Immature natural killer cell (primary cell): ENCODE data around the gene OR2AK2. TPM values are rescaled to one million over a fixed set of nuclear protein-coding genes. Genes with fewer than 3 reads are reported as not detected.
"Not testable (repeated sequence)": the region's sequence is repeated elsewhere in the genome, so short reads cannot be mapped to it uniquely, and the experiment has no call there.

ENCODE experiments used
- DNase-seq, 3 donors: peaks; one replicate each; pipeline ENCODE4 v3.0.0; 2022; ENCODE audit warnings: mixed read lengths in 1 of 3
- H3K27ac Mint-ChIP-seq, 6 donors: one replicate each; pipeline ENCODE4 v1.8.0; 2020; ENCODE audit warnings: mixed read lengths in 6 of 6, mild to moderate bottlenecking in 5 of 6, inconsistent platforms in 4 of 6, moderate library complexity in 3 of 6
- H3K27me3 Mint-ChIP-seq, 3 donors: one replicate each; pipeline ENCODE4 v1.8.0; 2020 to 2021; ENCODE audit warnings: low read depth in 3 of 3, mild to moderate bottlenecking in 3 of 3, mixed read lengths in 3 of 3, moderate library complexity in 3 of 3, inconsistent platforms in 1 of 3
- H3K36me3 Mint-ChIP-seq, 3 donors: one replicate each; pipeline ENCODE4 v1.8.0; 2020; ENCODE audit warnings: mixed read lengths in 3 of 3, inconsistent platforms in 2 of 3, mild to moderate bottlenecking in 2 of 3
- H3K4me1 Mint-ChIP-seq, 2 donors: one replicate each; pipeline ENCODE4 v1.8.0; 2020; ENCODE audit warnings: inconsistent platforms in 2 of 2, mild to moderate bottlenecking in 2 of 2, mixed read lengths in 2 of 2, moderate library complexity in 1 of 2
- H3K4me3 Mint-ChIP-seq, 5 donors: one replicate each; pipeline ENCODE4 v1.8.0; 2020; ENCODE audit warnings: mild to moderate bottlenecking in 5 of 5, mixed read lengths in 5 of 5, inconsistent platforms in 3 of 5, moderate library complexity in 3 of 5
- H3K9me3 Mint-ChIP-seq, 6 donors: one replicate each; pipeline ENCODE4 v1.8.0; 2020; ENCODE audit warnings: mild to moderate bottlenecking in 6 of 6, mixed read lengths in 6 of 6, inconsistent platforms in 4 of 6, moderate library complexity in 3 of 6
- polyA plus RNA-seq, 3 donors: library from polyadenylated mRNA; unstranded; fragments of 300-500 nt; fragmentation: Illumina TruSeq; gene quantifications; one replicate each; pipeline ENCODE4 v1.2.3, GENCODE V29; 2021

OR2AK2 gene
- not detected for polyA plus RNA-seq

GRCh38 chr1:247964933-247965332, at the start of gene OR2AK2:
Gene OR2AK2 (plus strand): TSS chr1:247965233. CDS start chr1:247965377, 144 bp downstream.
- no peak for DNase-seq
- Mint-ChIP-seq H3K4me3 (no peak within 1 kb of the TSS), H3K27me3 (peaks cover 0 to 1% (median 0%) of the 10 kb centered on the region in 3 donors), H3K27ac (no peak within 1 kb of the TSS), H3K36me3 (no peaks in the 10 kb centered on the region), H3K4me1 (peaks cover 3 to 8% of the 10 kb centered on the region in 2 donors), H3K9me3 (peaks cover 0 to 5% (median 0%) of the 10 kb centered on the region in 6 donors)

GRCh38 chr1:247919952-247920351, 45.1 kb upstream of the OR2AK2 start, which contains the start of gene OR2T8:
Gene OR2T8 (plus strand): TSS chr1:247920252. CDS start chr1:247921018, 766 bp downstream.
- Mint-ChIP-seq H3K36me3 (no peaks in the 10 kb centered on the region), H3K27ac (no peak within 1 kb of the TSS), H3K9me3 (no peaks in the 10 kb centered on the region), H3K4me3 (no peak within 1 kb of the TSS), H3K27me3 (peaks cover 0 to 2% (median under 1%) of the 10 kb centered on the region in 3 donors), H3K4me1 (no peaks in the 10 kb centered on the region)
- DNase-seq = no peak

GRCh38 chr1:247923941-247924340, 41.1 kb upstream of the OR2AK2 start:
- H3K27me3 Mint-ChIP-seq = peaks cover 0 to 2% (median 0%) of the 10 kb centered on the region in 3 donors
- no peaks in the 10 kb centered on the region for H3K9me3 Mint-ChIP-seq
- no peaks in the 10 kb centered on the region for H3K36me3 Mint-ChIP-seq
- DNase-seq = no peak
- no peak overlapping the region for H3K27ac Mint-ChIP-seq
- H3K4me1 Mint-ChIP-seq = no peaks in the 10 kb centered on the region
- no peak overlapping the region for H3K4me3 Mint-ChIP-seq

- Mint-ChIP-seq H3K4me1 (no peaks in the 10 kb centered on the region), H3K4me3 (no peak within 1 kb of the TSS), H3K27me3 (peaks cover 0 to 2% (median 0%) of the 10 kb centered on the region in 3 donors), H3K9me3 (peaks cover 0 to 5% (median 0%) of the 10 kb centered on the region in 6 donors), H3K36me3 (no peaks in the 10 kb centered on the region), H3K27ac (no peak within 1 kb of the TSS)
- DNase-seq = no peak
These were observed 40.2 kb upstream of the OR2AK2 start, which contains the start of gene OR2AJ1 for GRCh38 chr1:247924868-247925267. Gene OR2AJ1 (plus strand): TSS chr1:247924889. CDS start chr1:247933769, 8,880 bp downstream.

- H3K36me3 Mint-ChIP-seq = no peaks in the 10 kb centered on the region
These were observed 31.0 kb upstream of the OR2AK2 start for GRCh38 chr1:247933989-247934388.

GRCh38 chr1:247935781-247936180, 29.3 kb upstream of the OR2AK2 start:
- peaks cover 0 to 3% of the 10 kb centered on the region in 2 donors for H3K4me1 Mint-ChIP-seq
- H3K27ac Mint-ChIP-seq = no peak overlapping the region
- H3K4me3 Mint-ChIP-seq = peak overlapping the region in 2 of 5 donors; percentile 19 to 21
- peaks cover 0 to 12% (median 3%) of the 10 kb centered on the region in 6 donors for H3K9me3 Mint-ChIP-seq
- no peaks in the 10 kb centered on the region for H3K36me3 Mint-ChIP-seq
- H3K27me3 Mint-ChIP-seq = peaks cover 0 to 4% (median 0%) of the 10 kb centered on the region in 3 donors
- DNase-seq = no peak

More at GRCh38 chr1:247933989-247934388, 31.0 kb upstream of the OR2AK2 start:
- Mint-ChIP-seq H3K27me3 (peaks cover 0 to 4% (median 2%) of the 10 kb centered on the region in 3 donors), H3K9me3 (peaks cover 0 to 17% (median 3%) of the 10 kb centered on the region in 6 donors), H3K4me1 (peaks cover 0 to 3% of the 10 kb centered on the region in 2 donors), H3K27ac (no peak overlapping the region), H3K4me3 (no peak overlapping the region)
- DNase-seq = no peak

- Mint-ChIP-seq H3K9me3 (peaks cover 0 to 12% (median 3%) of the 10 kb centered on the region in 6 donors), H3K27me3 (peaks cover 0 to 4% (median 0%) of the 10 kb centered on the region in 3 donors), H3K4me3 (peak overlapping the region in 4 of 5 donors; percentile 9 to 24 (median 20)), H3K27ac (no peak overlapping the region), H3K36me3 (no peaks in the 10 kb centered on the region), H3K4me1 (peaks cover 0 to 3% of the 10 kb centered on the region in 2 donors)
- no peak for DNase-seq
These were observed 28.6 kb upstream of the OR2AK2 start for GRCh38 chr1:247936415-247936814.

GRCh38 chr1:247936965-247937734, 27.9 kb upstream of the OR2AK2 start:
- Mint-ChIP-seq H3K27ac (peak overlapping the region in 1 of 6 donors; percentile 62), H3K9me3 (peaks cover 0 to 12% (median 3%) of the 10 kb centered on the region in 6 donors), H3K4me3 (peak overlapping the region; percentile 14 to 79 (median 74))
- H3K36me3 Mint-ChIP-seq, H3K27me3 Mint-ChIP-seq, H3K4me1 Mint-ChIP-seq: not testable (repeated sequence)
- peak; percentile 59 to 71 (median 67) for DNase-seq

GRCh38 chr1:247942624-247943023, 22.4 kb upstream of the OR2AK2 start:
- Mint-ChIP-seq H3K36me3 (no peaks in the 10 kb centered on the region), H3K9me3 (peaks cover 0 to 2% (median 0%) of the 10 kb centered on the region in 6 donors), H3K27me3 (no peaks in the 10 kb centered on the region), H3K4me1 (no peaks in the 10 kb centered on the region), H3K4me3 (no peak overlapping the region), H3K27ac (no peak overlapping the region)
- no peak for DNase-seq

GRCh38 chr1:247948558-247948957, 16.5 kb upstream of the OR2AK2 start, which contains the start of gene OR2L8:
Gene OR2L8 (plus strand): TSS chr1:247948858. CDS start chr1:247948858, 0 bp downstream.
- peaks cover 0 to 2% (median 0%) of the 10 kb centered on the region in 3 donors for H3K27me3 Mint-ChIP-seq
- DNase-seq = no peak
- no peaks in the 10 kb centered on the region for H3K4me1 Mint-ChIP-seq
- peak within 1 kb of the TSS in 1 of 6 donors; percentile 61 for H3K27ac Mint-ChIP-seq
- H3K9me3 Mint-ChIP-seq = peaks cover 0 to 12% (median 2%) of the 10 kb centered on the region in 6 donors
- no peak within 1 kb of the TSS for H3K4me3 Mint-ChIP-seq
- H3K36me3 Mint-ChIP-seq = no peaks in the 10 kb centered on the region

GRCh38 chr1:247953408-247953807, 11.6 kb upstream of the OR2AK2 start:
- Mint-ChIP-seq H3K27ac (no peak overlapping the region), H3K4me3 (no peak overlapping the region), H3K36me3 (no peaks in the 10 kb centered on the region), H3K27me3 (peaks cover 0 to 2% (median 0%) of the 10 kb centered on the region in 3 donors), H3K4me1 (no peaks in the 10 kb centered on the region), H3K9me3 (peaks cover 2 to 12% (median 7%) of the 10 kb centered on the region in 6 donors)
- no peak for DNase-seq

GRCh38 chr1:247961791-247962190, 3.2 kb upstream of the OR2AK2 start:
- Mint-ChIP-seq H3K9me3 (peaks cover 0 to 10% (median 6%) of the 10 kb centered on the region in 6 donors), H3K4me3 (no peak overlapping the region), H3K27me3 (peaks cover 0 to 4% (median 0%) of the 10 kb centered on the region in 3 donors), H3K27ac (no peak overlapping the region), H3K4me1 (peaks cover 1 to 4% of the 10 kb centered on the region in 2 donors), H3K36me3 (no peaks in the 10 kb centered on the region)
- DNase-seq = no peak

GRCh38 chr1:247962911-247963588, 2.0 kb upstream of the OR2AK2 start:
- no peak overlapping the region for H3K4me3 Mint-ChIP-seq
- peaks cover 0 to 5% (median 4%) of the 10 kb centered on the region in 6 donors for H3K9me3 Mint-ChIP-seq

More at GRCh38 chr1:247962911-247963588, 2.0 kb upstream of the OR2AK2 start:
- H3K36me3 Mint-ChIP-seq = no peaks in the 10 kb centered on the region
- peaks cover 0 to 4% (median 0%) of the 10 kb centered on the region in 3 donors for H3K27me3 Mint-ChIP-seq
- peaks cover 3 to 8% of the 10 kb centered on the region in 2 donors for H3K4me1 Mint-ChIP-seq
- no peak for DNase-seq
- H3K27ac Mint-ChIP-seq = no peak overlapping the region
